Caco-2 (cell line): ENCODE results near the gene RNF144B. TPM values are rescaled to one million over a fixed set of nuclear protein-coding genes. Genes with fewer than 3 reads are reported as not detected.
"Not testable (repeated sequence)": the region's sequence is repeated elsewhere in the genome, so short reads cannot be mapped to it uniquely, and the experiment has no call there.

Experiments used
- BruUV-seq: library from RNA; stranded (reverse); fragments of 400-500 nt; replicated peaks from 2 replicates; lab custom pipeline; 2021; lab: Mats Ljungman, UMichigan
- CTCF ChIA-PET: fragments of 300-600 bp; sonication (Branson Sonifier 250); formaldehyde crosslinking; loops from one replicate; lab custom pipeline; 2022; ENCODE audit warnings: antibody characterized with exemption; lab: Charles Lee
- POLR2A ChIA-PET: fragments of 300-600 bp; sonication (Branson Sonifier 250); formaldehyde crosslinking; loops from one replicate; lab custom pipeline; 2022; ENCODE audit warnings: antibody characterized with exemption; lab: Charles Lee
- DNase-seq, 2 experiments: peaks; one replicate each; pipeline versions ENCODE4 v3.0.0 to v3.0.0-alpha.2; 2020 to 2022
- H3K27me3 ChIP-seq: replicated peaks from 2 replicates; pipeline ENCODE4 v1.6.0; 2011; ENCODE audit warnings: low read length; ENCODE audit not compliant: control insufficient read depth, insufficient read depth
- H3K36me3 ChIP-seq: 2 replicates; pipeline ENCODE4 v1.5.1; 2011; ENCODE audit warnings: low read length; ENCODE audit not compliant: control insufficient read depth, insufficient read depth
- H3K4me1 ChIP-seq: fragments of 250-450 bp; sonication (Bioruptor Pico); 2 replicates; pipeline ENCODE4 v1.5.1; 2020; ENCODE audit warnings: mild to moderate bottlenecking
- H3K4me3 ChIP-seq: 2 replicates; pipeline ENCODE4 v1.5.1; 2011; ENCODE audit warnings: low read depth, mild to moderate bottlenecking, control low read depth, low read length
- H3K9me3 ChIP-seq: fragments of 250-450 bp; sonication (Bioruptor Pico); 2 replicates; pipeline ENCODE4 v1.5.1; 2020; ENCODE audit warnings: mild to moderate bottlenecking, moderate library complexity
- H3K27ac Mint-ChIP-seq: one replicate; pipeline ENCODE4 v1.8.0; 2022; ENCODE audit warnings: mixed read lengths; ENCODE audit not compliant: unreplicated experiment
- H3K27me3 Mint-ChIP-seq: one replicate; pipeline ENCODE4 v1.8.0; 2022; ENCODE audit warnings: mixed read lengths; ENCODE audit not compliant: insufficient read depth, unreplicated experiment
- H3K36me3 Mint-ChIP-seq: one replicate; pipeline ENCODE4 v1.8.0; 2022; ENCODE audit warnings: mild to moderate bottlenecking, mixed read lengths; ENCODE audit not compliant: insufficient read depth, unreplicated experiment
- H3K4me1 Mint-ChIP-seq: one replicate; pipeline ENCODE4 v1.8.0; 2022; ENCODE audit warnings: low read depth, mixed read lengths; ENCODE audit not compliant: unreplicated experiment
- H3K4me3 Mint-ChIP-seq: one replicate; pipeline ENCODE4 v1.8.0; 2022; ENCODE audit warnings: mild to moderate bottlenecking, moderate library complexity, mixed read lengths; ENCODE audit not compliant: unreplicated experiment
- H3K9me3 Mint-ChIP-seq: one replicate; pipeline ENCODE4 v1.8.0; 2022; ENCODE audit warnings: mixed read lengths; ENCODE audit not compliant: unreplicated experiment
- intact Hi-C: fragments of 100-400 bp; cut with micrococcal nuclease; formaldehyde crosslinking; loops from one replicate; pipeline ENCODE4 v1.10.0; 2022; ENCODE audit not compliant: unreplicated experiment
- total RNA-seq: library from RNA; stranded (reverse); gene quantifications from 2 replicates; pipeline ENCODE4 v1.2.3, GENCODE V29; 2022
- TF ChIP-seq, protein P1 (sequence below), 2 experiments: fragments of 200-600 bp in 1 of 2; IDR thresholded peaks; 1 replicate in 1 of 2; 2 replicates in 1 of 2; pipeline versions ENCODE4 v1.5.1 to v1.8.0; 2011 to 2022; ENCODE audit warnings: antibody characterized with exemption in 1 of 2, control low read depth in 1 of 2, inconsistent platforms in 1 of 2, low read depth in 1 of 2, low read length in 1 of 2, mild to moderate bottlenecking in 1 of 2, moderate library complexity in 1 of 2; ENCODE audit not compliant: insufficient read depth in 1 of 2, severe bottlenecking in 1 of 2, unreplicated experiment in 1 of 2

RNF144B gene
- total RNA-seq, 1 experiment from 2014 or later = 0.39 TPM

DNA sequence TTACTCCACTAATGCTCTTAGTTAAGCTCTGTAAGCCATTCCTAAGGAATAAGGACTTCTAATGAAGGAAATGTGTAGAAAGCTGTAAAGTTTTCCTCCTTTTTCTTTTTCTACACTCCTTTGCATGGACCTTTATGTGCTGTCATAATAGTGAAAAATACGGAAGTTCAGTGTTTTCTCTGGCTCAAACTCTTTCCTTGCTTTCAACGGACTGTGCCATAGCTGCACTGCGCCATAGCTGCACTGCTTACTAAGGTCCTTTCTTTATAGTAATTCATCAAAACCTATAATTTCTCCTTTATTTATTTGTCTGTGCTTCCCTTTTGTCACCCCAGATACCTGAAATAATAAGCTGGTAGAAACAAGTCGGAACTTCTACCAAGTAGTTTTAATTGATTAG is 67.3 kb downstream of the RNF144B start:
- Histone ChIP-seq H3K27me3 (no peaks in the 10 kb centered on the region), H3K9me3 (no peaks in the 10 kb centered on the region), H3K4me3 (no peak overlapping the region), H3K36me3 (no peaks in the 10 kb centered on the region), H3K4me1 (no peaks in the 10 kb centered on the region)
- intact Hi-C loops = no loop called here
- no peaks in the 10 kb centered on the region for H3K36me3 Mint-ChIP-seq
- ChIA-PET POLR2A (no interaction called here), CTCF (no interaction called here)
- H3K27ac Mint-ChIP-seq = no peak overlapping the region
- no peak overlapping the region for H3K4me3 Mint-ChIP-seq
- TF ChIP-seq, protein P1, sequence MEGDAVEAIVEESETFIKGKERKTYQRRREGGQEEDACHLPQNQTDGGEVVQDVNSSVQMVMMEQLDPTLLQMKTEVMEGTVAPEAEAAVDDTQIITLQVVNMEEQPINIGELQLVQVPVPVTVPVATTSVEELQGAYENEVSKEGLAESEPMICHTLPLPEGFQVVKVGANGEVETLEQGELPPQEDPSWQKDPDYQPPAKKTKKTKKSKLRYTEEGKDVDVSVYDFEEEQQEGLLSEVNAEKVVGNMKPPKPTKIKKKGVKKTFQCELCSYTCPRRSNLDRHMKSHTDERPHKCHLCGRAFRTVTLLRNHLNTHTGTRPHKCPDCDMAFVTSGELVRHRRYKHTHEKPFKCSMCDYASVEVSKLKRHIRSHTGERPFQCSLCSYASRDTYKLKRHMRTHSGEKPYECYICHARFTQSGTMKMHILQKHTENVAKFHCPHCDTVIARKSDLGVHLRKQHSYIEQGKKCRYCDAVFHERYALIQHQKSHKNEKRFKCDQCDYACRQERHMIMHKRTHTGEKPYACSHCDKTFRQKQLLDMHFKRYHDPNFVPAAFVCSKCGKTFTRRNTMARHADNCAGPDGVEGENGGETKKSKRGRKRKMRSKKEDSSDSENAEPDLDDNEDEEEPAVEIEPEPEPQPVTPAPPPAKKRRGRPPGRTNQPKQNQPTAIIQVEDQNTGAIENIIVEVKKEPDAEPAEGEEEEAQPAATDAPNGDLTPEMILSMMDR (IDR thresholded peaks at IDR 0.05; ENCODE audit: insufficient read depth in 1 of 2, low read depth in 1 of 2, low read length in 1 of 2, severe bottlenecking in 1 of 2, unreplicated experiment in 1 of 2) = no peak
- H3K27me3 Mint-ChIP-seq = peaks cover 5% of the 10 kb centered on the region
- H3K4me1 Mint-ChIP-seq = no peaks in the 10 kb centered on the region
- BruUV-seq = no TSS peak
- no peaks in the 10 kb centered on the region for H3K9me3 Mint-ChIP-seq
- no peak for DNase-seq

DNA sequence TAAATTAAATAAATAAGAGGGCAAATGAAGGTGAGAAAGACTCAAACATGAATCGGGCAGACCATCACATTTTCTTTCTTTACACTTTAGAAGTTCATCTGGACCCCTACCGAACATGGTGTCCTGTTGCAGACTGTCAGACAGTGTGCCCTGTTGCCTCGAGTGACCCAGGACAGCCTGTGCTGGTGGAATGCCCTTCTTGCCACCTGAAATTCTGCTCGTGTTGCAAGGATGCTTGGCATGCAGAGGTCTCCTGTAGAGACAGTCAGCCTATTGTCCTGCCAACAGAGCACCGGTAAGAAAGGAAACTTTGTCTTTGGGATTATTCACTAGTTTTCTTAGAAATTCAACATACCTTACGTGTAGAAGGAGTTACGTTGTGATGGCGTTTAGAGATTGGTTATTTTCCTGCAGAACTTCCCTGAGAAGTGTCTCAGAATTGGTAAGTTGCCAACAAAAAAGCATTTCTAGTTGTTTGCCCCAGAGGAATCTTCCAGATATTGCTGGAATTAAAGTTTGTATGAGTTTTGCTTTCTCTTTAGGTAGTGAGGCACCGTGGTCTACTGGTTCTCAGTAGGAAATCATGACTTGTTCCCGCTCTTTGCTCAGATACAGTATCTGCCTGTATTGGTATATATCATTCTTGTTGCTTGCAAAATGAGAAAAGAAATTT is 70.1 kb downstream of the RNF144B start:
- ChIA-PET POLR2A (no interaction called here), CTCF (no interaction called here)
- intact Hi-C loops = no loop called here
- H3K27me3 Mint-ChIP-seq = peaks cover under 1% of the 10 kb centered on the region
- Histone ChIP-seq H3K36me3 (no peaks in the 10 kb centered on the region), H3K9me3 (no peaks in the 10 kb centered on the region), H3K4me3 (no peak overlapping the region), H3K4me1 (no peaks in the 10 kb centered on the region), H3K27me3 (no peaks in the 10 kb centered on the region)
- no TSS peak for BruUV-seq
- H3K36me3 Mint-ChIP-seq = no peaks in the 10 kb centered on the region
- TF ChIP-seq, protein P1 (IDR thresholded peaks at IDR 0.05; ENCODE audit: insufficient read depth in 1 of 2, low read depth in 1 of 2, low read length in 1 of 2, severe bottlenecking in 1 of 2, unreplicated experiment in 1 of 2) = no peak
- DNase-seq = no peak
- no peaks in the 10 kb centered on the region for H3K4me1 Mint-ChIP-seq
- H3K27ac Mint-ChIP-seq = no peak overlapping the region
- H3K4me3 Mint-ChIP-seq = no peak overlapping the region
- no peaks in the 10 kb centered on the region for H3K9me3 Mint-ChIP-seq

DNA sequence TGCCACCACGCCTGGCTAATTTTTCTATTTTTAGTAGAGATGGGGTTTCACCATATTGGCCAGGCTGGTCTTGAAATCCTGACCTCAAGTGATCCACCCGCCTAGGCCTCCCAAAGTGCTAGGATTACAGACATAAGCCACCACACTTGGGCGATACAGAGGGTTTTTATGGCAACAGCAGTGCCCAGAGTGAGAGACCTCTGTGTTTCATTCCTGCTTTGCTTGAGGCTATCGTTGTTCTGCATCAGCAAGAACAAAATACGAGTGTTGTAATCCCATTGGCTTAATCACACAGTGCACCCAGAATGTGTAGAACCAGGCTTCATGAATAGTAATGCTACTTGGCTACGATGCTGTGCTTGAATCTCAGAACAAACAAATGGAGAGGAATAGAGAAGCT is 70.9 kb downstream of the RNF144B start:
- H3K27me3 ChIP-seq, H3K9me3 ChIP-seq, intact Hi-C loops, H3K36me3 ChIP-seq, H3K27ac Mint-ChIP-seq, BruUV-seq, H3K9me3 Mint-ChIP-seq, H3K4me3 Mint-ChIP-seq, H3K4me1 ChIP-seq, H3K4me3 ChIP-seq, H3K36me3 Mint-ChIP-seq, POLR2A ChIA-PET, H3K4me1 Mint-ChIP-seq, H3K27me3 Mint-ChIP-seq, DNase-seq, CTCF ChIA-PET: not testable (repeated sequence)
